GM12878 (cell line): ENCODE data around the gene EFCAB8. TPM values are rescaled to one million over a fixed set of nuclear protein-coding genes. Genes with fewer than 3 reads are reported as not detected.

Experiments
- ATAC-seq: fragments of 200-7000 bp; cut with Tn5 transposase; 3 replicates; pipeline ENCODE4 v1.9.1; 2020; ENCODE audit warnings: mild to moderate bottlenecking, moderate library complexity
- BruUV-seq: library from RNA; stranded (reverse); fragments of 400-500 nt; replicated peaks from 2 replicates; lab custom pipeline; 2021; lab: Mats Ljungman, UMichigan
- CTCF ChIA-PET: fragments of 300-600 bp; sonication (Branson Sonifier 250); formaldehyde crosslinking; extraction: SDS; loops from one replicate; lab custom pipeline; 2021; ENCODE audit warnings: inconsistent platforms; lab: Yijun Ruan, JAX
- POLR2A ChIA-PET: fragments of 350-600 bp; formaldehyde crosslinking; extraction: SDS; loops from one replicate; lab custom pipeline; 2021; ENCODE audit warnings: inconsistent platforms; lab: Charles Lee
- RAD21 ChIA-PET: fragments of 300-600 bp; sonication (Branson Sonifier 250); formaldehyde crosslinking; loops from one replicate; lab custom pipeline; 2023; ENCODE audit warnings: antibody characterized with exemption; ENCODE audit not compliant: unreplicated experiment; lab: Charles Lee
- SMC1A ChIA-PET: fragments of 300-600 bp; sonication (Branson Sonifier 250); formaldehyde crosslinking; loops from one replicate; lab custom pipeline; 2023; ENCODE audit not compliant: unreplicated experiment, uncharacterized antibody; lab: Charles Lee
- DNase-seq: peaks from one replicate; pipeline ENCODE4 v3.0.0-alpha.2; 2011; ENCODE audit warnings: low read depth, low spot score
- FAIRE-seq: peaks from 3 replicates; lab custom pipeline; 2011; peaks lifted over from hg19 to GRCh38; lab: Jason Lieb, UNC
- H2AFZ ChIP-seq: 2 replicates; pipeline ENCODE4 v1.6.0; 2011; ENCODE audit warnings: low read depth, low read length, control low read depth; ENCODE audit not compliant: control insufficient read depth
- H3K27ac ChIP-seq: 2 replicates; pipeline ENCODE4 v1.5.1; 2011; ENCODE audit warnings: control low read depth; ENCODE audit not compliant: control insufficient read depth, insufficient read depth
- H3K27me3 ChIP-seq, 2 experiments: replicated peaks in 1 of 2; 2 replicates each; pipeline versions ENCODE4 v1.6.0 to v1.6.1; 2011; ENCODE audit warnings: low read length in 1 of 2; ENCODE audit not compliant: control insufficient read depth in 2 of 2, insufficient read depth in 2 of 2
- H3K36me3 ChIP-seq, 2 experiments: 2 replicates each; pipeline ENCODE4 v1.5.1; 2011; ENCODE audit warnings: low read length in 1 of 2; ENCODE audit not compliant: control insufficient read depth in 2 of 2, insufficient read depth in 2 of 2
- H3K4me1 ChIP-seq: 2 replicates; pipeline ENCODE4 v1.6.1; 2011; ENCODE audit warnings: mild to moderate bottlenecking, low read length, moderate library complexity, mixed read lengths; ENCODE audit not compliant: control insufficient read depth, insufficient read depth
- H3K4me2 ChIP-seq: 2 replicates; pipeline ENCODE4 v1.6.0; 2011; ENCODE audit warnings: control low read depth; ENCODE audit not compliant: control insufficient read depth, insufficient read depth
- H3K4me3 ChIP-seq: fragments of 200-600 bp; sonication (generic); 2 replicates; pipeline ENCODE4 v1.5.1; 2016
- H3K79me2 ChIP-seq: 2 replicates; pipeline ENCODE4 v1.6.0; 2011; ENCODE audit warnings: low read length; ENCODE audit not compliant: control insufficient read depth, insufficient read depth
- H3K9ac ChIP-seq: 2 replicates; pipeline ENCODE4 v1.8.0; 2011; ENCODE audit warnings: low read length, control low read depth, mixed read lengths; ENCODE audit not compliant: control insufficient read depth, insufficient read depth
- H3K9me3 ChIP-seq: replicated peaks from 3 replicates; pipeline ENCODE4 v1.5.1; 2011; ENCODE audit warnings: mild to moderate bottlenecking, low read length; ENCODE audit not compliant: control insufficient read depth, insufficient read depth
- H4K20me1 ChIP-seq: 2 replicates; pipeline ENCODE4 v1.6.0; 2011; ENCODE audit not compliant: control insufficient read depth, insufficient read depth
- CBX5 ChIP-seq: sonication (generic); IDR thresholded peaks from 2 replicates; pipeline ENCODE4 v1.6.1; 2016; ENCODE audit warnings: low read depth, moderate library complexity, mild to moderate bottlenecking, inconsistent platforms
- IKZF1 ChIP-seq: fragments of 450-650 bp; conservative IDR thresholded peaks from 2 replicates; pipeline ENCODE4 v1.6.1; 2017; ENCODE audit warnings: antibody characterized with exemption, mild to moderate bottlenecking
- IRF5 ChIP-seq: fragments of 450-650 bp; IDR thresholded peaks from 2 replicates; pipeline ENCODE4 v1.6.1; 2017; ENCODE audit warnings: borderline replicate concordance
- NR2C2 ChIP-seq: IDR thresholded peaks from 2 replicates; pipeline ENCODE4 v1.6.1; 2011; ENCODE audit warnings: borderline replicate concordance, low read depth; ENCODE audit not compliant: control insufficient read depth, insufficient read length
- POLR2AphosphoS5 ChIP-seq: IDR thresholded peaks from 2 replicates; pipeline ENCODE4 v1.6.1; 2011; ENCODE audit warnings: mild to moderate bottlenecking, low read length, inconsistent platforms
- RELB ChIP-seq: fragments of 450-650 bp; IDR thresholded peaks from 2 replicates; pipeline ENCODE4 v1.6.1; 2017; ENCODE audit warnings: low read depth, mild to moderate bottlenecking, moderate library complexity
- ZNF207 ChIP-seq: fragments of 450-650 bp; IDR thresholded peaks from 2 replicates; pipeline ENCODE4 v1.6.1; 2014; ENCODE audit warnings: antibody characterized with exemption, mild to moderate bottlenecking, borderline replicate concordance
- ZNF687 ChIP-seq: fragments of 450-650 bp; IDR thresholded peaks from 2 replicates; pipeline ENCODE4 v1.6.1; 2017; ENCODE audit warnings: mild to moderate bottlenecking, moderate library complexity
- WGBS: methylation state at CpG from one replicate; pipeline ENCODE4 v1.1.6; 2016; ENCODE audit warnings: low lambda C conversion rate; ENCODE audit not compliant: insufficient replicate concordance, insufficient coverage; ENCODE audit errors: missing lambda C conversion rate; 5-methylcytosine and 5-hydroxymethylcytosine counted together
- in situ Hi-C: fragments of 300-500 bp; cut with MboI; formaldehyde crosslinking; loops from 9 replicates; pipeline ENCODE4 v1.14.3; 2018; ENCODE audit warnings: mixed read lengths
- intact Hi-C: fragments of 100-400 bp; cut with micrococcal nuclease; formaldehyde crosslinking; loops from one replicate; pipeline ENCODE4 v1.14.2; 2022; ENCODE audit not compliant: unreplicated experiment
- polyA plus RNA-seq, 11 experiments: library from polyadenylated mRNA; depleted of rRNA in 4 of 11; unstranded in 6 of 11; stranded (reverse) in 5 of 11; fragments of >200 nt; fragmentation: Nextera tagmentation in 4 of 11; fragmentation: Illumina TruSeq in 1 of 11; extraction: Ambion mirVana in 4 of 11; extraction: Trizol in 1 of 11; gene quantifications; 1 replicate in 1 of 11; 2 replicates in 10 of 11; pipeline versions ENCODE4 v1.2.1 to v1.2.3, GENCODE V29; 2011 to 2016; ENCODE audit warnings: inconsistent platforms in 2 of 11, missing spikeins in 2 of 11, low read depth in 1 of 11
- total RNA-seq, 4 experiments: library from RNA; depleted of rRNA in 3 of 4; stranded (reverse); fragments of >200 nt in 3 of 4; fragmentation: Illumina TruSeq in 1 of 4; extraction: Trizol in 1 of 4; gene quantifications; 2 replicates each; pipeline versions ENCODE4 v1.2.1 to v1.2.3, GENCODE V29; 2013 to 2021

Gene EFCAB8
- total and polyA plus RNA-seq, 10 of the 15 experiments (the other 5 are each of a cell fraction or from before 2014, with no cell fraction given): 0.04 to 0.18 (median 0.06) TPM; not detected in 4

- DNase-seq (no peak), ATAC-seq (no peak), FAIRE-seq (no peak)
- intact Hi-C loops: no loop called here
- H3K4me1 ChIP-seq: no peaks in the 10 kb centered on the region
- no peaks in the 10 kb centered on the region for H3K9me3 ChIP-seq
- H3K36me3 ChIP-seq: no peaks in the 10 kb centered on the region
- no TSS peak for BruUV-seq
- ChIA-PET RAD21 (interaction anchor here (1.0 kb wide), 1 partner anchor 97 kb away, joined by 3 read pairs; no protein-coding TSS in a partner anchor), CTCF (no interaction called here), POLR2A (no interaction called here), SMC1A (interaction anchor here (1.0 kb wide), 1 partner anchor 88 kb away, joined by 3 read pairs; no protein-coding TSS in a partner anchor)
- no peaks in the 10 kb centered on the region for H3K27me3 ChIP-seq
- no peak overlapping the region for H2AFZ ChIP-seq
- no peak overlapping the region for H3K9ac ChIP-seq
- 72% methylated on average over 20 of the region's 20 CpGs for WGBS
- H3K79me2 ChIP-seq: no peaks in the 10 kb centered on the region
- no peak overlapping the region for H3K4me3 ChIP-seq
- H4K20me1 ChIP-seq: no peaks in the 10 kb centered on the region
- H3K27ac ChIP-seq: no peak overlapping the region
- no peak overlapping the region for H3K4me2 ChIP-seq
- TF ChIP-seq POLR2AphosphoS5 (no peak), ZNF687 (no peak), RELB (no peak), ZNF207 (no peak), CBX5 (no peak), IRF5 (no peak), NR2C2 (no peak), IKZF1 (no peak)
- in situ Hi-C loops: no loop called here
These were observed 26.5 kb downstream of the EFCAB8 start for GRCh38 chr20:32885185-32885584.
